C4-2B (cell line): ENCODE data around the gene LMF1.

Experiments
- ZFX ChIP-seq: fragments of 450-650 bp; IDR thresholded peaks from 2 replicates; pipeline ENCODE4 v1.6.1; 2017
- TF ChIP-seq, protein P1 (sequence below): fragments of 450-650 bp; conservative IDR thresholded peaks from 2 replicates; pipeline ENCODE4 v1.5.1; 2017; ENCODE audit warnings: mild to moderate bottlenecking

DNA sequence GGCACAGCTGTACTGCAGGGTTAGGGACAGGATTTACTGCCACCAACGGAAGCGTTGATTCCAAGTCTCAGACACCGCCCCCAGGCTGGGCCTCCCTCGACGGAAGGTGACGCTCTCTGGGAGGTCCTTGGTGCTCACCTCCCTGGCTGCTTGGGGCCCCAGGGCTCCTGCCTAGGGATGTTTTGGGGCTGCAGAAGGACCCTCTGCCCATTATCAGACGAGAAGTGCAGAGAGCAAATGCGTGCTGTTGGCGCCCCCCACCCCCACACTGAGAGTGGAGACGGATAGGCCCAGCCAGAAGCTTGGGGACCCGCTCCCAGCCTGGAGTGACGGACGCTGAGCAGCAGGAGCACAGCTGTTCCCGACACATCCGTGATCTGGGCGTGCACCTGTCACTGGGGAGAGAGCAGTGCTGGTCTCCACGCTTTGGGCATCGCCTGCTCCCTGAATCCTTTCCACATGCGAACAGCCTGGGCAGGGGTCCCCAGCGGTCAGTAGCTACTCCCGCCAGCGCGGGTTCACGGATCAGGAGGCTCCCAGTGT lies 5.7 kb upstream of the LMF1 start:
- TF ChIP-seq, protein P1, sequence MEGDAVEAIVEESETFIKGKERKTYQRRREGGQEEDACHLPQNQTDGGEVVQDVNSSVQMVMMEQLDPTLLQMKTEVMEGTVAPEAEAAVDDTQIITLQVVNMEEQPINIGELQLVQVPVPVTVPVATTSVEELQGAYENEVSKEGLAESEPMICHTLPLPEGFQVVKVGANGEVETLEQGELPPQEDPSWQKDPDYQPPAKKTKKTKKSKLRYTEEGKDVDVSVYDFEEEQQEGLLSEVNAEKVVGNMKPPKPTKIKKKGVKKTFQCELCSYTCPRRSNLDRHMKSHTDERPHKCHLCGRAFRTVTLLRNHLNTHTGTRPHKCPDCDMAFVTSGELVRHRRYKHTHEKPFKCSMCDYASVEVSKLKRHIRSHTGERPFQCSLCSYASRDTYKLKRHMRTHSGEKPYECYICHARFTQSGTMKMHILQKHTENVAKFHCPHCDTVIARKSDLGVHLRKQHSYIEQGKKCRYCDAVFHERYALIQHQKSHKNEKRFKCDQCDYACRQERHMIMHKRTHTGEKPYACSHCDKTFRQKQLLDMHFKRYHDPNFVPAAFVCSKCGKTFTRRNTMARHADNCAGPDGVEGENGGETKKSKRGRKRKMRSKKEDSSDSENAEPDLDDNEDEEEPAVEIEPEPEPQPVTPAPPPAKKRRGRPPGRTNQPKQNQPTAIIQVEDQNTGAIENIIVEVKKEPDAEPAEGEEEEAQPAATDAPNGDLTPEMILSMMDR, result no peak
- no peak for TF ChIP-seq ZFX
